ENCODE results near the gene EIF1AX.
"Not testable (repeated sequence)": the region's sequence is repeated elsewhere in the genome, so short reads cannot be mapped to it uniquely, and the experiment has no call there.

Gene EIF1AX

DNA sequence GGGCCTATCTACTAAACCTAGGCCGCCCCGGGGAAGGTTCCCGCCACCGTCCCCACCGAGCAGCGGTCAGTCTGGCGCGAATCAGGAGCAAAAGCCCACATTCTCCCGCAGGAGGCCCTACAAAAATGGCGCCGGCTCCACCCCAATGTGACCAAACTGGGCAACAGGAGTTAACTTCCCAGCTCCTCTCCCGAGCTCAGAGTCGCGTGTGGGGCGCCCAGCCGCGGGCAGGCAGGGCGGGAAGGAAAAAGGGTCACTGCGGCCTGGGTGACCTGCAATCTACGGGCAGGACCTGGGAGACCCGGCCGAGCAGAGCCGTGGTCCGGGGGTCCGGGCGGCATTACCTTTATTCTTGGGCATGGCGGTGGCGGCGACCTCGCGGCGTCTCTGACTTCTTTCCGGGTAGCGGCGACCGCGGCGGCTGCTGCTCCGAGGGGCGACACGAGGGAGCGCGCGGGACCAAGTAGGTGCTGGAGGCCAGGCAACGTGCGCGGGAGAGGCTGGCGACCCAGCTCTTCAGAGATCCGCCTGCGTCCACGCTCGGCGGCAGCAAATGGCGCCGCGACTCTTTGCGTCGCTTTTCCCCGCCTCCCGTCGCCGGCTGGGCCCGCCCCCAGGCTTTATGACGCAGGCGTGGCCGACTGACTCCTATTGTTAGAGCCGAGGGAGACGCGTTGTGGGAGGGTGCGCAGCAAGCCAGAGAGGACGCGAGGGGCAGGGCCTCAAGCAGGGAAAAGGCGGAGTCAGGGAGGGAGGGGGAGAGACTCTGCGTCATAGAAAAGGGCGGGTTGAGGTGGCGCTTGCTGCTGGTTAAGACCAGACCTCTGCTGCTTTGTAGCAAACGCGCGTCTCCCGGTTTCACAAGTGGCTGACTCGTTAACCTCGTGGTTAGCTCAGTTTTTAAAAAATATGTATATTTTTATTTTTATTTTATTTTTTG lies at the start of gene EIF1AX:
Gene EIF1AX, minus strand, starts transcription at position 558 of the 940 bp plus-strand sequence. Its CDS starts 198 bp downstream, at position 360.
- peak; percentile 98 for DNase-seq (ENCODE audit: low spot score)

- no peak for DNase-seq (ENCODE audit: low spot score)
Observed at GRCh38 chrX:20189171-20189570, 47.5 kb upstream of the EIF1AX start.

- DNase-seq (ENCODE audit: low spot score): no peak
Observed at GRCh38 chrX:20181598-20182329, 40.1 kb upstream of the EIF1AX start.

- no peak for DNase-seq (ENCODE audit: low spot score)
Observed at GRCh38 chrX:20177093-20177492, 35.5 kb upstream of the EIF1AX start.

DNA sequence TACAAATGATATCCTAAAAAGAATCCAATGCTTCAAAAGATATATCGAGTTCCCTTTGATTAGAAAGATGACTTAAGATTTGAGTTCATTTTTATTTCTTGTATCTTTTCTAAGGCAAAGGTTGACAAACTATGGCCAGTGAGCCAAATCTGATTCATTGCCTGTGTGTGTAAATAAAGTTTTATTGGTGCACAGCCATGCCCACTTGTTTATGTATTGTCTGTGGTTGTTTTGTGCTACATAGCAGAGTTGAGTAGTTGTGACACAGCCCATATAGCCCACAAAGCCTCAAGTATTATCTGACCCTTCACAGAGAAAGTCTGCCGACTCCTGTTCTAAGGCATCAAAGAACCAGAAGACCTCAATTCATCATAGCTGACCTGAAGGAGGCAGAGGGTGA lies 32.2 kb upstream of the EIF1AX start:
- no peak for DNase-seq (ENCODE audit: low spot score)

GRCh38 chrX:20173313-20173712 lies 31.7 kb upstream of the EIF1AX start:
- DNase-seq (ENCODE audit: low spot score): no peak

GRCh38 chrX:20171887-20172286 lies 30.2 kb upstream of the EIF1AX start:
- DNase-seq (ENCODE audit: low spot score): no peak

DNA sequence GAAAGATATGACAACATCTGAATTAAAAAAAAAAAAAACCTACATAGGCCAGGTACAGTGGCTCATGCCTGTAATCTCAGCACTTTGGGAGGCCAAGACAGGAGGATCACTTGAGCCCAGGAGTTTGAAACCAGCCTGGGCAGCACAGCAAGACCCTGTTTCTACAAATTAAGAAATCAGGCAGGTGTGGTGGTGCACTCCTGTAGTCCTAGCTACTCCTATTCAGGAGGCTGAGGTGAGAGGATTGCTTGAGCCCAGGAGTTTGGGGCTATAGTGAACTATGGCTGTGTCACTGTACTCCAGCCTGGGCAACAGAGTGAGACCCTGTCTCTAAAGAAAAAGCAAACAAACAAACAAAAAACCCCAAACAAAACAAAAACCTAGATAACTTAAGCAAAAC lies 20.9 kb upstream of the EIF1AX start:
- not testable (repeated sequence) for DNase-seq (ENCODE audit: low spot score)

- no peak for DNase-seq (ENCODE audit: low spot score)
Observed at GRCh38 chrX:20159797-20160385, 18.3 kb upstream of the EIF1AX start.

DNA sequence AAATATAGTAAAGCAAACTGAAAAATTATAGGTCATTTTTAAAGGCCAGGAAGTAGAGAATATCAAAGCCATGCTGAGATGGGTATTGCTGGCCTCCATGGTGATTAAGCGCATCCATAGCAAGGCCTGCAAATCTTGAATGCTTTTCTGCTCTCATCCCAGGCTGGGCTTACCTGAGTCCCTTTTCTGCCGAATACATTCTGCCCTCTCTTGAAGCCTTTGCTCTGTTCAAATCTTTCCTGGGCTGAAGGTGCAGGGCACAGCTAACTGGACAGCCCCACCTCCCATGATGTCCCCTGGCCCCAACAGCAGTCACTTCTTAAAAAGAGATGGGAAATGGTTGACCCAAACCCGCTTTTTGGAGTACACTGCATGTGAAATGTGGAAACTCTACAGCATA lies 10.1 kb upstream of the EIF1AX start:
- DNase-seq (ENCODE audit: low spot score): no peak

DNA sequence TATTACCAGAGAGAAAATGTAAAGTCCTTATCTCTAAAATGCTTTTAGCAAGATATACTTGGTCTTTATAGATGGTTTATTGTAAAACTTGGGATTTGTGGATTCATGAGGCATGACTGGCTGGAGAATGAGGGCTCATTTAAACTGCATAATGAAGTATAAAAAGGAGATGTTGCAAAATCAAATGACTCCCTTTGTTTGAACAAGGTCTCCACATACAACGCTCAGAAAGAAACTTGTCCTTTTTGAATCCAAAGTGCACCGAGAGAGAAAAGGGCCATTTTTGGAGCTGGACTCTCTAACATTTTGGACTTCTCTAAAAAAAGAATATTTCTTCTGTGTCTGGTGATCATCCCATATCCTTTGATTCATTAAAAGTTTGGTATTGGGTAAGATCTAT lies 7.7 kb upstream of the EIF1AX start:
- no peak for DNase-seq (ENCODE audit: low spot score)

GRCh38 chrX:20147561-20147960 lies 5.9 kb upstream of the EIF1AX start:
- no peak for DNase-seq (ENCODE audit: low spot score)

- DNase-seq (ENCODE audit: low spot score): peak; percentile 88
Observed at GRCh38 chrX:20144491-20144890, 2.9 kb upstream of the EIF1AX start.

DNA sequence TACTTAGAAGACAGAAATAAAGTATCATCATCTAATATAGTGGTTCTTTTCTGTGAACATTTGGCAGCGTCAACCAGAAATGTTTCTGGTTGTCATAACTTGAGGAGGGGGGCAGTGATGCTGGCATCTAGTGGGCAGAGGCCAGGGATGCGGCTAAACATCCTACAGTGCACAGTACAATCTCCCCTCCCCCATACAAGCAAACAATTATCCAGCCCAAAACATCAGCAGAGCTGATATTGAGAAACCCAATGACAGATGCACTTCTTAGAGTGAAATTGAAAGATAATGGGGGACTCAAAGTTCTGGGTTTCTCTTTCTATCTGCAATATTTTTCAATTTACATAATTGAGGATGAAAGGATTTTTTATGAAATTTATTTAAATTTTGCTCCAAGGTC lies 1.9 kb upstream of the EIF1AX start:
- peak; percentile 57 for DNase-seq (ENCODE audit: low spot score)

DNA sequence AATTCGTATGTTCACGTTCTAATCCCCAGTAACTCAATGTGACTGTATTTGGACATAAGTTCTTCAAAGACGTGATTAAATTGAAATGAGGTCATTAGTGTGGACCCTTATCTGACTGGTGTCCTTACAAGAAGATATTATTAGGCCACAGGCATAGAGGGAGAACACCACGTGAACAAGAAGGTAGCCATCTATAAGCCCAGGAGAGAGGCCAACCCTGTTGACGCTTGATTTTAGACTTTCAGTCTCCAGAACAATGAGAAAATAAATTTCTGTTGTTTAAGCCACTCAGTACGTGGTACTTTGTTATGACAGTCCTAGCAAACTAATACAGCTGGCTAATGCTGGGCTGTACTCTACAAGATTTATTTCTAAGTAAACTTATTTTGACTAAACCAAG lies 1.5 kb upstream of the EIF1AX start:
- no peak for DNase-seq (ENCODE audit: low spot score)

DNA sequence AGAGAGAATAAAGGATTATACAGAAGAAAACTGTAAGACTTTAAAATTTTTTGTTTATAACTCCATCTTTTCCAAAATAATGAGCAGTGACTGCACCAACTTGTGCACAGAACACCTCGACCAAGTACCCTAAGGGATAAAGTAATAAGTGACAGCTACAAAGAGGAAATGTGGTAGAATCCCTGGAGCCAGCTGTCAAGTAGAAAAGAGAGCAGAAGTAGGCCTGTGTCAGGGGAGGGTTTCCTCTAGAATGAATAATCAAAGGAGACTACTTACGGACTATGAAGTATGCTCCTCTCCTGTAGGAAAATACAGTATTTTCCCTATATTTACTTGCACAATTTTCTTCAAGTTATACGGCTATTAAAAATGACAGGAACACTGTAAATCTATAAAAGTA lies 1.2 kb downstream of the EIF1AX start:
- peak; percentile 48 for DNase-seq (ENCODE audit: low spot score)

GRCh38 chrX:20139966-20140365 lies 1.7 kb downstream of the EIF1AX start:
- peak; percentile 59 for DNase-seq (ENCODE audit: low spot score)

DNA sequence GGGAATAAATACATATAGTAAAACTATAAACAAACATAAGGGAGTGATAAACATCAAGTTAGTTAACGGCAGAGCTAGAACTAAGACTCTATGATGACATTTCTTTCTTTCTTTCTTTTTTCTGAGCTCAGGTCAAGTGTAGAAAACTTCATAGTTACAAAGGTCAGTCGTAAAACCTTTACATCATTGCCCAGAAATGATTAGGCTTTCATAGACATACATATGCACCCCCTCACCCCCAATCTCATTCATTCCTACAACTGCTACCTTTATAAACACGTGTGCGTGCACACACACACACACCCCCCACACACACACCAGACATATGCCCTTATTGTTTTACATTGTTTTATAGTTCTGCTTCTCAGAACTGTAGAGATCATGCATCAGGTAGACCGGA lies 5.7 kb downstream of the EIF1AX start:
- DNase-seq (ENCODE audit: low spot score): no peak

DNA sequence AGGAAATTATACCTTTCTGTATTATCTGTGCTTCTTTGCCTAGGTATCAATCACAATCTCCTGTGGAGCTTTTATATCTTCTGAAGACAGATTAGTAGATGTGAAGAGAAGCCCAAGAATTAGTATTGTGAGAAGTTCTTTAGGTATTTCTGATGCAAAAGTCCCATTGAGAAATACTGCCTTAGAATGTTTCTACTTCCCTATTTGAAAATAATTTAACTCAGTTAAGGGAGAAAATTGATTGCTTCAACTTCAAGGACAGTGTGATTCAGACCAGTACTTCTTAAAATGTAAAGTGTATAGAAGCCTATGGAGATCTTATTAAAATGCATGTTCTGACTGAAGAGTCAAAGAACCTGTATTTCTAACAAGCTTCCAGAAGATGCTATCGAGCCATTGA lies 9.0 kb downstream of the EIF1AX start:
- DNase-seq (ENCODE audit: low spot score): no peak

GRCh38 chrX:20130357-20130756 lies 11.3 kb downstream of the EIF1AX start:
- no peak for DNase-seq (ENCODE audit: low spot score)

DNA sequence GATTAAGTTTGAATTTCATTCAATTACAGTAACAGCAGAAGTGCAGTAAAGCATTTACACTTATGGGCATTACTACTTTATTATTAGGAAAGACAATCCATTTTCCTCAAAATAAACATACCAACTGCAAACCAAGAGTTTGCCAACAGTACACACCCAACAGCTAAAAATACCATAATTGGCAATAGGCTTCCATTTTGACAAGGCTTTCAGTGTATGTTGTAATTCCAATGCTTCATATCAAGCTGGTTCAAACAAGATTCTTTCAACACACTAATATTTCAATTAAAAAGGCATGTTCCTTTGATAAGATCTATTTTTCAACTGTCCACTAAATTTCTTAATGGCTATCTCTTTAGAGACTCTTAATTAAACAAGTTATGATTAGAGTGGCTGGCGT lies 12.1 kb downstream of the EIF1AX start:
- DNase-seq (ENCODE audit: low spot score): no peak

GRCh38 chrX:20128670-20129069 lies 13.0 kb downstream of the EIF1AX start:
- no peak for DNase-seq (ENCODE audit: low spot score)

- not testable (repeated sequence) for DNase-seq (ENCODE audit: low spot score)
Observed at GRCh38 chrX:20127440-20127839, 14.2 kb downstream of the EIF1AX start.

All from RKO (cell line).